HEK293T (cell line): Measurements from ENCODE around the gene SLC16A12.

Source experiments
- ARNT ChIP-seq: fragments of 450-650 bp; IDR thresholded peaks from 2 replicates; pipeline ENCODE4 v1.6.1; 2017; ENCODE audit warnings: mild to moderate bottlenecking
- BHLHE40 ChIP-seq: fragments of 450-650 bp; IDR thresholded peaks from 2 replicates; pipeline ENCODE4 v1.6.1; 2016; ENCODE audit warnings: mild to moderate bottlenecking, moderate library complexity, borderline replicate concordance
- CTBP1 ChIP-seq: fragments of 450-650 bp; IDR thresholded peaks from 2 replicates; pipeline ENCODE4 v1.6.1; 2016; ENCODE audit warnings: borderline replicate concordance
- ELF4 ChIP-seq: fragments of 450-650 bp; IDR thresholded peaks from 2 replicates; pipeline ENCODE4 v1.6.1; 2017; ENCODE audit warnings: antibody characterized with exemption
- FOXM1 ChIP-seq: fragments of 450-650 bp; IDR thresholded peaks from 2 replicates; pipeline ENCODE4 v1.6.1; 2017; ENCODE audit warnings: mild to moderate bottlenecking, borderline replicate concordance
- SP1 ChIP-seq: fragments of 450-650 bp; IDR thresholded peaks from 2 replicates; pipeline ENCODE4 v1.6.1; 2017
- SUZ12 ChIP-seq: fragments of 450-650 bp; IDR thresholded peaks from 2 replicates; pipeline ENCODE4 v1.6.1; 2016; ENCODE audit warnings: mild to moderate bottlenecking
- TARDBP ChIP-seq: fragments of 450-650 bp; IDR thresholded peaks from 2 replicates; pipeline ENCODE4 v1.6.1; 2016
- ZNF384 ChIP-seq: fragments of 450-650 bp; IDR thresholded peaks from 2 replicates; pipeline ENCODE4 v1.6.1; 2016

GRCh38 chr10:89458291-89458690 lies 77.1 kb downstream of the SLC16A12 start:
- TF ChIP-seq ARNT (no peak), FOXM1 (no peak), BHLHE40 (no peak), TARDBP (no peak), ZNF384 (no peak), CTBP1 (no peak), SP1 (no peak), ELF4 (no peak), SUZ12 (no peak)
